M059J (cell line): ENCODE measurements around the gene TRPV5. TPM values are rescaled to one million over a fixed set of nuclear protein-coding genes. Genes with fewer than 3 reads are reported as not detected.

Experiments used
- DNase-seq: peaks from one replicate; pipeline ENCODE4 v3.0.0-alpha.2; 2012; ENCODE audit warnings: low read depth
- total RNA-seq: library from RNA; depleted of rRNA; stranded (reverse); fragments of >200 nt; shearing (Covaris generic); gene quantifications from 2 replicates; pipeline ENCODE4 v1.2.3, GENCODE V29; 2014

Gene TRPV5
- total RNA-seq, 1 experiment from 2014 or later = not detected

- peak; percentile 3 for DNase-seq
Observed at GRCh38 chr7:142908921-142909890, 24.3 kb downstream of the TRPV5 start.

- no peak for DNase-seq
Observed at GRCh38 chr7:142908290-142908689, 25.3 kb downstream of the TRPV5 start.

GRCh38 chr7:142906643-142907042, 26.9 kb downstream of the TRPV5 start:
- DNase-seq = no peak

GRCh38 chr7:142905759-142906158, 27.8 kb downstream of the TRPV5 start:
- no peak for DNase-seq

GRCh38 chr7:142904128-142904527, 29.4 kb downstream of the TRPV5 start:
- no peak for DNase-seq

- no peak for DNase-seq
Observed at GRCh38 chr7:142901426-142902259, 31.9 kb downstream of the TRPV5 start.

GRCh38 chr7:142899661-142900060, 33.9 kb downstream of the TRPV5 start:
- DNase-seq = no peak

GRCh38 chr7:142898377-142899170, 35.0 kb downstream of the TRPV5 start:
- no peak for DNase-seq

GRCh38 chr7:142897691-142898090, 35.9 kb downstream of the TRPV5 start:
- no peak for DNase-seq

- DNase-seq = no peak
Observed at GRCh38 chr7:142896741-142897379, 36.7 kb downstream of the TRPV5 start.

- DNase-seq = no peak
Observed at GRCh38 chr7:142896151-142896550, 37.4 kb downstream of the TRPV5 start.

- no peak for DNase-seq
Observed at GRCh38 chr7:142894985-142895593, 38.5 kb downstream of the TRPV5 start.

- DNase-seq = no peak
Observed at GRCh38 chr7:142894112-142894984, 39.2 kb downstream of the TRPV5 start.

GRCh38 chr7:142892951-142893350, 40.6 kb downstream of the TRPV5 start:
- DNase-seq = no peak

GRCh38 chr7:142891490-142892082, 42.0 kb downstream of the TRPV5 start:
- DNase-seq = no peak

GRCh38 chr7:142890874-142891485, 42.6 kb downstream of the TRPV5 start:
- DNase-seq = no peak

GRCh38 chr7:142889816-142890215, 43.7 kb downstream of the TRPV5 start:
- DNase-seq = no peak

- no peak for DNase-seq
Observed at GRCh38 chr7:142887282-142888015, 46.1 kb downstream of the TRPV5 start.
